IMR-90 (cell line): ENCODE data around the gene MAPK8IP3. TPM values are rescaled to one million over a fixed set of nuclear protein-coding genes. Genes with fewer than 3 reads are reported as not detected.

Source experiments
- ATAC-seq: fragments of 200-7000 bp; cut with Tn5 transposase; 2 replicates; pipeline ENCODE4 v1.9.1; 2020; ENCODE audit warnings: low read depth, mild to moderate bottlenecking, moderate library complexity
- BruUV-seq: library from RNA; stranded (reverse); fragments of 400-500 nt; replicated peaks from 2 replicates; lab custom pipeline; 2021; lab: Mats Ljungman, UMichigan
- CTCF ChIA-PET: fragments of 300-600 bp; formaldehyde crosslinking; extraction: SDS; loops from one replicate; lab custom pipeline; 2021; ENCODE audit warnings: antibody characterized with exemption; lab: Yijun Ruan, JAX
- POLR2A ChIA-PET: fragments of 300-600 bp; sonication (Branson Sonifier 250); formaldehyde crosslinking; loops from one replicate; lab custom pipeline; 2022; ENCODE audit warnings: antibody characterized with exemption; ENCODE audit not compliant: unreplicated experiment; lab: Charles Lee
- DNase-seq: peaks from one replicate; pipeline ENCODE4 v3.0.0; 2013
- H2AFZ ChIP-seq: replicated peaks from 2 replicates; pipeline ENCODE3; 2013; ENCODE audit warnings: low read length, mild to moderate bottlenecking; ENCODE audit not compliant: poor library complexity
- H2AK5ac ChIP-seq: 2 replicates; pipeline ENCODE4 v1.6.1; 2013; ENCODE audit warnings: low read depth, low read length, inconsistent platforms
- H2AK9ac ChIP-seq: replicated peaks from 2 replicates; pipeline ENCODE3; 2013; ENCODE audit warnings: mild to moderate bottlenecking, low read depth, low read length, moderate library complexity; ENCODE audit not compliant: poor library complexity
- H2BK120ac ChIP-seq: 2 replicates; pipeline ENCODE4 v1.6.1; 2013; ENCODE audit warnings: low read depth, low read length, inconsistent platforms
- H2BK15ac ChIP-seq: 3 replicates; pipeline ENCODE4 v1.6.1; 2013; ENCODE audit warnings: low read depth, low read length, inconsistent platforms
- H2BK20ac ChIP-seq: 2 replicates; pipeline ENCODE4 v1.6.1; 2013; ENCODE audit warnings: low read depth, mild to moderate bottlenecking, inconsistent platforms, low read length, moderate library complexity
- H2BK5ac ChIP-seq: 2 replicates; pipeline ENCODE4 v1.6.1; 2013; ENCODE audit warnings: mild to moderate bottlenecking, low read depth, low read length, inconsistent platforms; ENCODE audit not compliant: poor library complexity, severe bottlenecking
- H3K14ac ChIP-seq: replicated peaks from 2 replicates; pipeline ENCODE4 v1.6.1; 2013; ENCODE audit warnings: low read depth, low read length, inconsistent platforms
- H3K18ac ChIP-seq: 2 replicates; pipeline ENCODE4 v1.6.1; 2013; ENCODE audit warnings: low read depth, low read length, control low read depth
- H3K23ac ChIP-seq: 2 replicates; pipeline ENCODE4 v1.6.1; 2013; ENCODE audit warnings: low read depth, low read length, inconsistent platforms
- H3K27ac ChIP-seq: 2 replicates; pipeline ENCODE4 v1.5.1; 2013; ENCODE audit warnings: mild to moderate bottlenecking, control low read depth, low read length; ENCODE audit not compliant: insufficient read depth
- H3K27me3 ChIP-seq: 2 replicates; pipeline ENCODE4 v1.6.1; 2013; ENCODE audit warnings: low read length; ENCODE audit not compliant: control insufficient read depth, insufficient read depth
- H3K36me3 ChIP-seq: 2 replicates; pipeline ENCODE4 v1.6.1; 2013; ENCODE audit warnings: low read length, mixed read lengths; ENCODE audit not compliant: control insufficient read depth, insufficient read depth
- H3K4ac ChIP-seq: 2 replicates; pipeline ENCODE4 v1.6.1; 2013; ENCODE audit warnings: low read depth, low read length, inconsistent platforms
- H3K4me1 ChIP-seq: 2 replicates; pipeline ENCODE4 v1.6.1; 2013; ENCODE audit warnings: low read length, mixed read lengths; ENCODE audit not compliant: control insufficient read depth, insufficient read depth
- H3K4me2 ChIP-seq: 2 replicates; pipeline ENCODE4 v1.6.1; 2013; ENCODE audit warnings: low read depth, mild to moderate bottlenecking, control low read depth, low read length, moderate library complexity
- H3K4me3 ChIP-seq: 2 replicates; pipeline ENCODE4 v1.5.1; 2013; ENCODE audit warnings: low read depth, mild to moderate bottlenecking, control low read depth, low read length, moderate library complexity; ENCODE audit not compliant: insufficient read depth
- H3K56ac ChIP-seq: 2 replicates; pipeline ENCODE4 v1.6.1; 2013; ENCODE audit warnings: low read length, inconsistent platforms; ENCODE audit not compliant: insufficient read depth; ENCODE audit errors: extremely low read depth
- H3K79me1 ChIP-seq, 2 experiments: 2 replicates each; pipeline ENCODE4 v1.6.1; 2013; ENCODE audit warnings: low read length in 2 of 2, inconsistent platforms in 1 of 2, low read depth in 1 of 2
- H3K9ac ChIP-seq: 2 replicates; pipeline ENCODE4 v1.6.1; 2013; ENCODE audit warnings: low read depth, low read length, control low read depth
- H3K9me1 ChIP-seq: 2 replicates; pipeline ENCODE4 v1.6.1; 2013; ENCODE audit warnings: low read length, inconsistent platforms; ENCODE audit not compliant: insufficient read depth
- H3K9me3 ChIP-seq: 2 replicates; pipeline ENCODE4 v1.6.1; 2013; ENCODE audit warnings: low read length; ENCODE audit not compliant: control insufficient read depth, insufficient read depth
- H4K20me1 ChIP-seq: 2 replicates; pipeline ENCODE4 v1.6.1; 2013; ENCODE audit warnings: low read length, inconsistent platforms; ENCODE audit not compliant: insufficient read depth
- H4K5ac ChIP-seq: 2 replicates; pipeline ENCODE4 v1.6.1; 2013; ENCODE audit warnings: mild to moderate bottlenecking, low read depth, low read length, control low read depth
- H4K8ac ChIP-seq, 2 experiments: 2 replicates each; pipeline ENCODE4 v1.6.1; 2013; ENCODE audit warnings: low read depth in 2 of 2, low read length in 2 of 2, control low read depth in 1 of 2, inconsistent platforms in 1 of 2
- H4K91ac ChIP-seq: 2 replicates; pipeline ENCODE4 v1.6.1; 2013; ENCODE audit warnings: low read depth, low read length, inconsistent platforms; ENCODE audit not compliant: insufficient read depth
- BHLHE40 ChIP-seq: fragments of 150-350 bp; IDR thresholded peaks from 2 replicates; pipeline ENCODE4 v1.6.1; 2016; ENCODE audit warnings: mild to moderate bottlenecking, low read depth, low read length
- CEBPB ChIP-seq: IDR thresholded peaks from 2 replicates; pipeline ENCODE4 v1.6.1; 2012; ENCODE audit warnings: low read depth, low read length, improper control_type of control experiment
- MAZ ChIP-seq: IDR thresholded peaks from 2 replicates; pipeline ENCODE4 v1.6.1; 2012; ENCODE audit warnings: low read depth, mild to moderate bottlenecking, low read length, improper control_type of control experiment, moderate library complexity, borderline replicate concordance
- NFE2L2 ChIP-seq: fragments of 150-350 bp; IDR thresholded peaks from 2 replicates; pipeline ENCODE4 v1.6.1; 2016; ENCODE audit warnings: low read depth, mild to moderate bottlenecking, low read length
- POLR2A ChIP-seq: IDR thresholded peaks from 2 replicates; pipeline ENCODE4 v1.6.1; 2012; ENCODE audit warnings: mild to moderate bottlenecking, low read depth, low read length
- WGBS, 2 experiments: methylation state at CpG; one replicate each; pipeline versions ENCODE4 v1.1.5 to v1.1.7; 2013; ENCODE audit warnings: missing lambda C conversion rate in 2 of 2; ENCODE audit not compliant: insufficient read length in 1 of 2; ENCODE audit errors: extremely low coverage in 2 of 2; 5-methylcytosine and 5-hydroxymethylcytosine counted together
- dilution Hi-C: fragments of 300-500 bp; cut with HindIII; formaldehyde crosslinking; loops from one replicate; pipeline ENCODE4 v1.14.3; 2018; ENCODE audit warnings: low sequenced_read_pairs; ENCODE audit not compliant: unreplicated experiment
- in situ Hi-C: fragments of 300-500 bp; cut with MboI; formaldehyde crosslinking; loops from 3 replicates; pipeline ENCODE4 v1.14.3; 2019; ENCODE audit warnings: low sequenced_read_pairs, inconsistent platforms, mixed read lengths
- intact Hi-C: fragments of 100-400 bp; cut with micrococcal nuclease; formaldehyde crosslinking; loops from 2 replicates; pipeline ENCODE4 v1.10.0; 2022
- polyA plus RNA-seq, 3 experiments: library from polyadenylated mRNA; depleted of rRNA; stranded (reverse); fragments of >200 nt; gene quantifications; 2 replicates each; pipeline ENCODE4 v1.2.3, GENCODE V29; 2012; ENCODE audit warnings: low replicate concordance in 1 of 3
- total RNA-seq: library from RNA; depleted of rRNA; stranded (reverse); fragments of >200 nt; gene quantifications from 2 replicates; pipeline ENCODE4 v1.2.3, GENCODE V29; 2012
- TF ChIP-seq, protein P1 (sequence below): conservative IDR thresholded peaks from 2 replicates; pipeline ENCODE4 v1.5.1; 2012; ENCODE audit warnings: mild to moderate bottlenecking, low read depth, low read length, improper control_type of control experiment

Gene MAPK8IP3
- total and polyA plus RNA-seq, 2 of the 4 experiments (the other 2 are of a cell fraction), result 17.0 to 69.1 TPM

DNA sequence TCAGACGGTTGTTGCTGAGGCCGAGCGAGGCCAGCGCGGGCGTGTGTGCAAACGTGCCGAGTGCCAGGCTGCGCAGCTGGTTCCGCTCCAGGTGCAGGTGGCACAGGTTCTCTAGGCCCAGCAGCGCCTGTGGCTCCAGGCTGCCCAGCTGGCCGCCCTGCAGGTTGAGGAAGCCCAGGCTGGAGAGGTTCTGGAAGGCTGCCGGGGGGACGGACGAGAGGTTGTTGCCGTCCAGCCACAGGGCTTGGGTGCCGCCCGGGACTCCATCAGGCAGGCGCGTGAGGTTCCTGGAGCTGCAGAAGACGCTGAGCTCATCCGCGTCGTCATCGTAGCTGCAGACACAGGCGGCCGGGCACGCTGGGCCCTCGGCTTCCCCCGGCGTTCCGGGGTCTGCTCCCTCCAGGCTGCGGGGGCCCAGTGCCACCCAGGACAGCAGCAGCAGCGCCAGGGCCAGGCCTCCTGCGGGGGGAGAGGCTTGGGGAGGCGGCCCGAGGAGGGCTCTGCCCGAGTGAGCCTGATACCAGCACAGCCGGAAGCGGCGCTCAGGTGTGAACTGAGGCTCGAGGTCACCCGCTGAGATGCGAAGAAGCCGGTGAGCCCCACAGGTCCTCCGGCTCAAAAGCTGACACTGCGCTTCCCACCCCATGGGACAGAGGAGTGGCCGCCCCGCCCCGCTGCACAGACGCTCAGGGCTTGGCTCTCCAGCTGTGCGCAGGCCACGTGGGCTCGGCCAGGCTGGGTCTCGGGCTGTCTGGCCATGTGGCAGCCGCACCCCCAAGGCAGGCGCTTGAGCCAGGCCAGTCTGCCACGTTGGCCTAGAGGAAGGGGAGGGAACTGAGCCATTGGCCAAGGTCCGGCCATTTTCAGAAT, 86.2 kb downstream of the MAPK8IP3 start:
- Histone ChIP-seq H3K4me1 (no peaks in the 10 kb centered on the region), H3K9me1 (0 out of 2 replicates have a peak, but pooled peaks cover 2% of the 10 kb centered on the region), H3K4me3 (no peak overlapping the region), H3K4ac (no peak overlapping the region), H2AK9ac (no peak overlapping the region), H4K91ac (no peak overlapping the region), H3K27me3 (no peaks in the 10 kb centered on the region), H2BK20ac (no peak overlapping the region), H2BK5ac (no peak overlapping the region), H2BK120ac (no peak overlapping the region), H3K9ac (no peak overlapping the region), H3K18ac (no peak overlapping the region), H2AFZ (no peak overlapping the region), H3K9me3 (peaks cover 2% of the 10 kb centered on the region; the same call in 1 of the 2 replicates), H3K14ac (no peak overlapping the region), H3K23ac (no peak overlapping the region), H3K56ac (no peak overlapping the region), H4K20me1 (peaks cover 6% of the 10 kb centered on the region), H3K4me2 (no peak overlapping the region), H2AK5ac (no peak overlapping the region), H4K8ac (no peak overlapping the region), H3K27ac (no peak overlapping the region), H3K79me1 (peaks cover 0 to 7% of the 10 kb centered on the region in 2 experiments; a peak in 1 of 4 replicates), H2BK15ac (no peak overlapping the region), H4K5ac (no peak overlapping the region), H3K36me3 (peaks cover 27% of the 10 kb centered on the region)
- no peak for ATAC-seq
- ChIA-PET POLR2A (no interaction called here), CTCF (no interaction called here)
- dilution Hi-C loops (no loop called here), intact Hi-C loops (no loop called here), in situ Hi-C loops (no loop called here)
- WGBS, 2 experiments, result 86% methylated on average over 27 of the region's 59 CpGs; no CpG with 5 or more reads in 1 of the 2 experiments
- no peak for TF ChIP-seq NFE2L2
- no peak for TF ChIP-seq MAZ
- no peak for TF ChIP-seq POLR2A
- TF ChIP-seq, protein P1, sequence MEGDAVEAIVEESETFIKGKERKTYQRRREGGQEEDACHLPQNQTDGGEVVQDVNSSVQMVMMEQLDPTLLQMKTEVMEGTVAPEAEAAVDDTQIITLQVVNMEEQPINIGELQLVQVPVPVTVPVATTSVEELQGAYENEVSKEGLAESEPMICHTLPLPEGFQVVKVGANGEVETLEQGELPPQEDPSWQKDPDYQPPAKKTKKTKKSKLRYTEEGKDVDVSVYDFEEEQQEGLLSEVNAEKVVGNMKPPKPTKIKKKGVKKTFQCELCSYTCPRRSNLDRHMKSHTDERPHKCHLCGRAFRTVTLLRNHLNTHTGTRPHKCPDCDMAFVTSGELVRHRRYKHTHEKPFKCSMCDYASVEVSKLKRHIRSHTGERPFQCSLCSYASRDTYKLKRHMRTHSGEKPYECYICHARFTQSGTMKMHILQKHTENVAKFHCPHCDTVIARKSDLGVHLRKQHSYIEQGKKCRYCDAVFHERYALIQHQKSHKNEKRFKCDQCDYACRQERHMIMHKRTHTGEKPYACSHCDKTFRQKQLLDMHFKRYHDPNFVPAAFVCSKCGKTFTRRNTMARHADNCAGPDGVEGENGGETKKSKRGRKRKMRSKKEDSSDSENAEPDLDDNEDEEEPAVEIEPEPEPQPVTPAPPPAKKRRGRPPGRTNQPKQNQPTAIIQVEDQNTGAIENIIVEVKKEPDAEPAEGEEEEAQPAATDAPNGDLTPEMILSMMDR, result no peak
- TF ChIP-seq CEBPB, result no peak
- TF ChIP-seq BHLHE40, result no peak
- DNase-seq, result no peak
- BruUV-seq, result no TSS peak
